OCI-LY1 (cell line): ENCODE results near the gene TFRC.

Experiments
- EZH2 ChIP-seq: fragments of 200-600 bp; sonication (generic), shearing (Covaris generic); IDR thresholded peaks from 2 replicates; pipeline ENCODE4 v1.8.0; 2017; ENCODE audit warnings: borderline replicate concordance, mixed run types, mild to moderate bottlenecking, antibody characterized with exemption, low read length, moderate library complexity, mixed read lengths
- TF ChIP-seq, protein P1 (sequence below): fragments of 200-600 bp; sonication (generic), shearing (Covaris generic); IDR thresholded peaks from 2 replicates; pipeline ENCODE4 v1.5.1; 2017; ENCODE audit warnings: mild to moderate bottlenecking, antibody characterized with exemption, low read length, moderate library complexity, mixed read lengths

DNA sequence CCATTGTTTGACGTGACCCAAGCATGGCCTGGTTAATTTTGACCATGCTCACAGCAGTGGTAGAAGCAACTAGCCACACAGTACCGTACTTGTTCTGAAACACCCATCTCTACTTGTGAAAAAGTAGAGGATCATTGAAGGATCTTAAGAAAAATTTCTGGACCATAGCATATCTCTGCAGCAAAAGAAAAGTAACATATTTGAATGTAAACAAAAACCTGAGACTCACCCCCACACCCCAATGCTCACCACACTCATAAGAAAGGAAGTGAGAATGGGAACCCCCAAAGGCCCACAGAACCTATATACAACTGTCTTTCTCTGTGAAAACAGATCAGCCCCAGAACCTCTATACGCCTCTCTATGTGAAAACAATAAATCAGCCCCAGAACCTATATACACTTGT is 33.8 kb upstream of the TFRC start:
- TF ChIP-seq, protein P1, sequence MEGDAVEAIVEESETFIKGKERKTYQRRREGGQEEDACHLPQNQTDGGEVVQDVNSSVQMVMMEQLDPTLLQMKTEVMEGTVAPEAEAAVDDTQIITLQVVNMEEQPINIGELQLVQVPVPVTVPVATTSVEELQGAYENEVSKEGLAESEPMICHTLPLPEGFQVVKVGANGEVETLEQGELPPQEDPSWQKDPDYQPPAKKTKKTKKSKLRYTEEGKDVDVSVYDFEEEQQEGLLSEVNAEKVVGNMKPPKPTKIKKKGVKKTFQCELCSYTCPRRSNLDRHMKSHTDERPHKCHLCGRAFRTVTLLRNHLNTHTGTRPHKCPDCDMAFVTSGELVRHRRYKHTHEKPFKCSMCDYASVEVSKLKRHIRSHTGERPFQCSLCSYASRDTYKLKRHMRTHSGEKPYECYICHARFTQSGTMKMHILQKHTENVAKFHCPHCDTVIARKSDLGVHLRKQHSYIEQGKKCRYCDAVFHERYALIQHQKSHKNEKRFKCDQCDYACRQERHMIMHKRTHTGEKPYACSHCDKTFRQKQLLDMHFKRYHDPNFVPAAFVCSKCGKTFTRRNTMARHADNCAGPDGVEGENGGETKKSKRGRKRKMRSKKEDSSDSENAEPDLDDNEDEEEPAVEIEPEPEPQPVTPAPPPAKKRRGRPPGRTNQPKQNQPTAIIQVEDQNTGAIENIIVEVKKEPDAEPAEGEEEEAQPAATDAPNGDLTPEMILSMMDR, result no peak
- no peak for TF ChIP-seq EZH2
